Measurements from ENCODE around the gene CLEC16A.
"Not testable (repeated sequence)": the region's sequence is repeated elsewhere in the genome, so short reads cannot be mapped to it uniquely, and the experiment has no call there.

CLEC16A gene

DNA sequence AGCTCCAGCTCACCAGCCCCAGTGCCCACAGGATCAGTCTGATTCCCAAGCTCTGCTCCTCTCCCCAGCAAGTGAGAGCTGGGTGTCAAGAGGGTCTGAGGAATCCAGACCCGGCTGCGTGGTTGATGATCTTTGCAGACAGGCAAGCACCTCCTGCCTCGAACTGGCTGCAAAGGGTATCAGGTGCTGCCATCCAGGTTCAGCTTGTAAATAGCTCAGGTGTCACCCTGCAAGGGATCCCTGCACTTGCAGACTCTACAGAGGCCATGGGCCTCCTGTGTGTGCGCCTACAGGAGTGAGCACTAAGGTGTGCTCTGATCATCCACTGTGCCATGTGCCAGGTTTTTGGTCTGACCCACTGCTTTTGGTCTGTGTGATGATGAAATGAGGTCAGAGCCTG lies 18.3 kb upstream of the CLEC16A start:
- DNase-seq (ENCODE audit: low spot score) = no peak

DNA sequence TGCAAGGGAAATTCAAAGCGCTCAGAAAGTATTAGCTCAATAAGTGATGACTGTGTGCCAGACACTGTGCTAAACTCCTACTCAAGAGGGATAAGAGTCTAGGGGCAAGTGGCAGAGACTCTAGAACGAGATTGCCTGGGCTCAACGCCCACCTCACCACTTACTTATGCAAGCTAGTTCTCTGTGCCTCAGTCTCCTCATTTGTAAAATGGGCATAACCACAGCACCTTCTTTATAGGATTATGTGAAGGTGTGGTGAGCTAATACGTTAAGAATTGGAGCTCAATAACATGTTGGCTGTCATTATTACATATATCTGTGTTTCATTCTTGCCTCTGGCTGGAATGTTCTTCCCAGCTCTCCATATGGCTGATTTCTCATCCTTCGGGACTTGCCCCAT lies 17.5 kb upstream of the CLEC16A start:
- DNase-seq (ENCODE audit: low spot score) = no peak

DNA sequence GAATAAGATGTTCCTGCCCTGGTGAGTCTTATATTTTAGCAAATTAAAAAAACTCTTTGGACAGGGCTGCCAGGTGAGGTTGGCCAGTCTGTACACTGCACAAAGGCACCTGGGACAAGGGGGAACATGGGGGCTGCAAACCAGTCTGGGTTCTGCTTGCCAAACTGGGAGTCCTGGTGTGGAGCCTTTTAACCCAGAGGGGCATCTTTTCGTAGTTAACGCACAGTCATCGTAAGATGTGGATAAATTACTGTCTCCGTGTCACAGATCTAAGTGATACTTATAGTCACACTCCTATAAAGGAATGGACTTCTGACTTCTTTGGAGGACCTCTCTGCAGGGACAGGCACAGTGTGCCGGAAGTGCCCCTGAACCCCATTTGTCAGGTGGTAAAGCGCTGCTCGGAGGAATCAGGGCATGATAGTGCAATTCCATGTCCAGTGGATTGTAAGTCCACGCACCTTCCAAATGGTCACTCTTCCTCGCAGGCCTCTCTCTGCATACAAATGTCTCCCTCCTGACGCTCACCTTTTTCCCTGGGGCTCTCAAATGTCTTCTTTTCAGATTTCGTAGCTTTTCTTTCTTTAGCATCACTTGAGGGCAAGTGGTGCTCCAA lies 16.8 kb upstream of the CLEC16A start:
- no peak for DNase-seq (ENCODE audit: low spot score)

DNA sequence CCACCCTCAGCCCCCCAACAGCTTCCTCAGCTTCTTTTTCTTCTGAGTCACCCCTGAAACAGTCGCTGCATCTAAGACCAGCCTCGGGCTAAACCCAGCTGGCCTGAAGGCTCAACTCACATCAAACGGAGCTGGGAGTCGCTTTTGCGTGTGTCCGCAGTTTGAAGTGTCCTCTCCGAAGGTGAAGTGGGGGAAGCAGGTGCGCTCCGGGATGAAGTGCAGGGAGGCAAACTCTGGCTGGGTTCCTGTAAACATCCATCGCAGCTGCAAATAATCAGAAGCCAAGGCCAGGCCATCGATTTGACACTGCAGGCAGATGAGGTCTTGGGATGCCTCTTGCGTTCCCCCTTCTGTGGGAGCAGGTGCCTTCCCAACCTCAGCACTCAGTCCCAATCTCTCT lies 15.3 kb upstream of the CLEC16A start:
- not testable (repeated sequence) for DNase-seq (ENCODE audit: low spot score)

DNA sequence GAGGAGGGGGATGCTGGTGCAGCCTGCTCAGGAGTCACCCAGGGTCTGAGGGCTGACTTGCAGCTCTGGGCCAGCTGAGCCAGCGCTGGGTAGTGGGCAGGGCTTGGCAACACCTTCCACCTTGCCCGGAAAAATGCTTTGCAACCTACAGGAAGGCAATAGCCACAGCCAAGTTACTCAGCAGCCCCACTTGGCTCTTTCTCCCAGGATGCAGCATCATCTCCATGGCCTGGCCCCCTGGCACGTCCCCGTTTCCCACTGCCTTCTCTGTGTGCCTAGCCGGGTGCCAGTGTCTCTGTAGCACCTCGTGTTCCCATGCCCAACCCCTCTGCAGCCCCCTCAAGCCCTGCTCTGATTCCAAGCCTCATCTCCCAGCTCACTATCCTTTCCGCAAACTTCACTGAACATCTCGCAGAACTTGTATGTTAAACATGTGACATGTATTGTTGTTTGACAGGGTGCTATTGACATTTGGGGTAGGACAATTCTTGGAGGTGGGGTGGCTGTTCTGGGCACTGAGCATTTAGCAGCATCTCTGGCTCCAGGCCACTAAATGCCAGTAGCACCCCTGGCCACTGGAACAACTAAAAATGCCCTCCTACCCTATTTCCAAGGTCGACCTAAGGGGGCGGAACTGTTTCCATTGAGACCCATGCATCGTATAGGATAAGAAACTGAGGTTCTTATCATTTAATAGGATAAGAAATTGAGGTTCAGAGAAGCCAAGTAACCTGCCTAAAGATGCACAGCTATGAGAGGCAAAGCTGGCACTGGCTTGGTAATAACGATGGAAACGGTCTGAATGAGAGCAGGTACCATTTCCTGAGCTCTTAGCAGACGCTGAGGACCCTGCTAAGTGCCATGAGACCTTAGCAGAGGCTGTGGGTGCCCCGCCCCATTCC lies 14.3 kb upstream of the CLEC16A start:
- no peak for DNase-seq (ENCODE audit: low spot score)

DNA sequence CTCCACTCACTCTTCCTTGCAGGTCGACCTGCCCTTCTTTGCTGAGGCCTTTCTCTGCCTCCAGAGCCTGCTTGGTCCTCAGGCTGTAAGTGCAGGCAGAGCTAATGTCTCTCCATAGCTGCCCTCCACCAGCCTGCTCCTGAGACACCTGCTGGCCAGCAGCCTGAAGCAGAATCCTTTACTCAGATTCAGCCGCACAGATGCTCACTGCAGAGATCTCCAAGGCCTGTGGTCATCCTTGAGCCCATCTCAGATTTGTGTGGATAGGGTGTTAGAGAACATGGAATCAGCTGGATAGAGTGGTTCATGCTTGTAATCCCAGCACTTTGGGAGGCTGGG lies 13.6 kb upstream of the CLEC16A start:
- DNase-seq (ENCODE audit: low spot score) = no peak

DNA sequence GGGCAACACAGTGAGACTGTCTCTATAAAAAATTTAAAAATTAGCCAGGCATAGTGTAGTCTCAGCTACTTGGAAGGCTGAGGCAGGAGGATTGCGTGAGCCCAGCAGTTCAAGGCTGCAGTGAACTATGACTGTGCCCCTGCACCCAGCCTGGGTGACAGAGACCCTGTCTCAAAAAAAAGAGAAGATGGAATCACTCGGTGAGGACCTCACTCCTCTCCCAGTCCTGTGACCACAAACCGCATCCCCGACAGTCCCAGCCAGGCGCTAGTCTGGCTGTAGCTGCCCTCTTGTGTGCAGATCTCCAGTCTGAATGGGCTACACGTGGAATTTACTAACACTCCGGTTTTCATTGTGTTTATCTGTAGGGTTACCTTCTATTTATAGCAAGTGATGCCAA lies 13.2 kb upstream of the CLEC16A start:
- no peak for DNase-seq (ENCODE audit: low spot score)

DNA sequence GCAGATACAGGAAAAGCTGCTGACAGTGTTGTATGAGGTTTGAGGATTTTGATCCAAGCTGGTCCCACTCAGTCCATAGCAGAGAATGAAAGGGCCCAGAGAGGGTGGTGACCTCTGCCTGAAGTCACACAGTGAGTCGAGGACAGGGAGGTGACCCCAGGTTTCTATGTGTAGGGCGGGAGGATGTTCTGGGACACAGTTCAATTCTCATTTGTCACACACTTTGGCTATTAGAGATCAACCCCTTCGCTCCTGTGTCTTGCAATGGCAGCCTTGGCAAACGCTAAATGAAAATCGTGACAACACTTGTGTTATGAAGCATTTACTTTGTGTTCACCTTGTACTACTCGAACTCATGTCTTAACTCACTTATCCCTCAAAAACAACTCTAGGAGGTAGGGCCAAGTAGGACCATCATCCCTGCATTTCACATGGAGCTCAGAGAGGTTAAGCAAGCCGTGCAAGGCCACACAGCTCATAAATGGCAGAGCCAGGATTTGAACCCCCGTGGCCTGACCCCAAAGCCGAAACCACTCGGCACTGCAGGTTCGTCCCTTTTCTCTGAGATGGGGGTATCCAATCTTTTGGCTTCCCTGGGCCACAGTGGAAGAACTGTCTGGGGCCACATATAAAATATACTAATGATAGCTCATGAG lies 12.3 kb upstream of the CLEC16A start:
- no peak for DNase-seq (ENCODE audit: low spot score)

DNA sequence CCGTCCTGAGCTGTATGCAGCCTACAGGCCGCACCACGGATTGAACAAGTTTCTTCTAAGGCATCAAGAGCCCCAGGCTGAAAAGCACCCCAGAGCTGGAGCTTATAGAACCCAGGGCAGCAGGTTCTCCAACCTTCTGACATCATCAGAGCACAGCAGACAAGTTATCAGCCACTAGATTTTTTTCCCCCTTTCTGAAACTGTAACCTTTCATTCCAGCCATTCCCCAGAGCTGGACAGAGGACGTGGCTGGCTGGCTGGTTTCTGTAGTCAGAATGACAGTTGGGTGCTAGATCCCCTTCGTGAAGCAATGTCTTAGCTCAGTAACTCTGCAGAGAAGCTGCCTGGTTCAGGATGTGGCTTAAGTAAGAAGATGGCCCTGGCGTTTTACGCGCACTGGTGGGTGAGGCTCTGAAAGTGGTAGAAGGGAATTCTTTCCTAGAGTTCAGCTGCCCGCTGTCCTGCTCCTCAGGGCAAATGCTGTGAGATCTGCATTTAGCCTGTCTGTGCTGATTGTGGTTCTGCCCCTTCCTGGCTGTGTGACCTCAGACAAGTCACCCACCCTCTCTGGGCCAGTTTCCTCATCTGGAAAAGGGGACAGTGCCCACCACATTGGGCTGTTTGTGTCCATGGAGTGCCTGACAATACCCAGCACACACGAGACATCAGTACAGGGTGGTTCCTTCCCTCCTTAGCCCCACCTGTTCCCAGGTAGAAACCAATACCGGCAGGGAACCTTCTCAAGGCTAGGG lies 11.2 kb upstream of the CLEC16A start:
- no peak for DNase-seq (ENCODE audit: low spot score)

DNA sequence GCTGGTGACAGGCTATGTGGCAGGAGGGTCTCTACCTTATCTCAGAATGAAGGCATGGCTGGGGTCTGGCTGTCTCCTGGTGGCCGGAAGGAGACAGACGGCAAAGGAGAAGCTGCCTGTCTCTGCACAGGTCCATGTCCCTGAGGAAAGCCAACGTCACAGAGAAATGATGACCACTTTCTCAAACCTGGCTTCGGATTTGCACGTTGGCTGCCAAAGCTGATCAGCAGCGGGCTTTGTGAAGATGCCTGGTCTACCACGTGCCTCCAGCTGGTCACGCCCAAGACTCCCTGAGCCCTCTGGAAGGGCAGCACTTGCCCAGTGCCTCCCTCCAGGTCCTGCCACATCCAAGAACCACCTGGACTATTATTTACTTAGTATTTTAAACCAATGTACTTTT lies 10.5 kb upstream of the CLEC16A start:
- DNase-seq (ENCODE audit: low spot score) = no peak

DNA sequence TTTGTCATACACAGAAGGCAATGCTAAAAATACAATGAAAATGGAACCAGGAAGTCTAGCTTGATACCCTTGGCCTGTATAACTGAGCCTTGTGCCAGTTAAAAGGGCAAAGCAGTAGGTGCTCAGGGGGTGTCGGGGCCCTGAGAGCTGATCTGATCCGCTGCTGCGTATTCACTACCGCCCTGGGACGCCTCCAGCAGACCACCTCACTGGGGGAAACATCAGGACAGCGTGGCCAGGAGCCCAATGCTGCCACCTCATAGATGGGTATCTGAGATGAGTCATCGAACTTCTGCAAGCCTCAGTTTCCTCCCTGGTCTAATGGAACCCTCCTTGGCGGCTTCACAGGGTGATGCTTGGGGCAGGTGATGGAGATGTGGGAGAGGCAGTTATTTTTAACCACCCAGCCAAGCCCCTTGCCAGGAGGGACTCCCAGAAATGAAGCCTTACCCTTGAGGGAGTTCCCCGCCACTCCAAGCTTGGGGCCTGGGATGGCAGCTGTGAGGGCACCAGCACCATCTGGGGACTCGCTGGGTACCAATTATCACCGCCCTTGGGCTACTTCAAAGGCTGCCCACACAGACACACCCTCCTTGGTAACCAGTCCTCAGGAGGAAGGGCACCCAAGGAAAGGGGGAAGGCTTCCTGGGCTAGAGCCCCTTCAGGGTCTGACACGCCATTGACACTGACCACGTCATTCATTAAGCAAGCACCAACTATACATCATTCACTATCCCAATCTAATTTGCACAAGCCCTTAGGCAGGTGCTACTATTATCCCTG lies 9.8 kb upstream of the CLEC16A start:
- no peak for DNase-seq (ENCODE audit: low spot score)

DNA sequence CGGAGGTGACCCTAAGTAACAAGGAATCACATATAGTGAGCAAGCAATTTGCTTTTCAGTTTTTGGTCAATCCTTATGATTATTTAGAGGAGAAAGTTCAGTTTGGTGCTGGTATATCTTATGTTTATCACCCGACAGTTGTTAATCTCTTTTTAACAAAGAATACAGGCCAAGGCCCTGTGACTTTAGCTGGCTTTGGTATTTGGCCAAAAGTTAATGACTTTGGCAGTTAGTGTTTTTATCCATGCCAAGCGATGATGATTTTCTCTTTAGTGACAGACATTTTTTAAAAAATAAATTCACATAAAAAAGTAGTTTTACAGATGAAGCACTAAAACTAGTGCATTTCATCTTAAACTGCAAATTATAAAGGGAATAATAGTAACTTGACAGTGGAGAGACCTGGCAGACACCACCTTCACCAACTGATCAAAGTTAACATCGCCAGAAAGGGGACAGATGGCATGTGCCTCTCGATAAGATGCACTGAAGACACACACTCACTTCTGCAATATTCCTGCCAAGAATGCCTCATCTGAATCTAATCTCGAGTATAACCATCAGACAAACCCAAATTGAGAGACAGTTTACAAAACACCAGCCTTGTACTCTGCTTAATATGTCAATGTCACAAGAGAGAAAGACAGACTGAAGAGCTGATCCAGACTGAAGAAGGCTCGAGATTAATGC lies 9.0 kb upstream of the CLEC16A start:
- DNase-seq (ENCODE audit: low spot score) = no peak

DNA sequence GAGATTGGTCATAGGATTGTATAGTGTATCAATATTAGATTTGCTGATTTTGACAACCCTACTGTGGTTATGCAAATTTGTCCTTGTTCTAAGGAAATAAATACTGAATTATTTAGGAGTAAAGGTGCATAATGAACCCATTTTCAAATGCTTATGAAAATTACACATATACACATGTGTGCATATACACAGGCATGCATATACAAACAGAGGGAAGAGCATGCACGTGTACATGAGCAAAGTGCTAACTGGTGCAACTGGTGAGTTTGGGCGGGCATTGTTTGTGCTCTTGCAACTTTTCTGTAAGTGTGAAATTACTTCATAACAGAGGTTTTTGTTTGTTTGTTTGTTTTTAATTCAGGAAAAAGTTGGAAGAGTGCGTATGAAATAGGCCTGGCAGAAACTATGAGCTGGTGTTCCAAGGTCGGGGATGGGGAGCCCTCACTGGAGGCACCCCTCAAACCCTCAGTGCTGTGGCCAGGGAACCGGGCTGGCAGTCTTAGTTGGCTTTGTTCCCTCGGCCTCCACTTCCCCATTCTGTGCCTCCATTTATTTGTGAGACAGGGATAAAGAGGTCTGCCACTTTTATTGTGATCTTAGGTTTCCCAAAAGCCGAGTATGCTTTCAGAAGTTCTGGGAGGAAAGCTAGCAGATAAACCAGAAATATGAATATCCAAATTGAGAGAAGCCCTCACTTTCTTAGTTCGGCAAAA lies 7.9 kb upstream of the CLEC16A start:
- no peak for DNase-seq (ENCODE audit: low spot score)

DNA sequence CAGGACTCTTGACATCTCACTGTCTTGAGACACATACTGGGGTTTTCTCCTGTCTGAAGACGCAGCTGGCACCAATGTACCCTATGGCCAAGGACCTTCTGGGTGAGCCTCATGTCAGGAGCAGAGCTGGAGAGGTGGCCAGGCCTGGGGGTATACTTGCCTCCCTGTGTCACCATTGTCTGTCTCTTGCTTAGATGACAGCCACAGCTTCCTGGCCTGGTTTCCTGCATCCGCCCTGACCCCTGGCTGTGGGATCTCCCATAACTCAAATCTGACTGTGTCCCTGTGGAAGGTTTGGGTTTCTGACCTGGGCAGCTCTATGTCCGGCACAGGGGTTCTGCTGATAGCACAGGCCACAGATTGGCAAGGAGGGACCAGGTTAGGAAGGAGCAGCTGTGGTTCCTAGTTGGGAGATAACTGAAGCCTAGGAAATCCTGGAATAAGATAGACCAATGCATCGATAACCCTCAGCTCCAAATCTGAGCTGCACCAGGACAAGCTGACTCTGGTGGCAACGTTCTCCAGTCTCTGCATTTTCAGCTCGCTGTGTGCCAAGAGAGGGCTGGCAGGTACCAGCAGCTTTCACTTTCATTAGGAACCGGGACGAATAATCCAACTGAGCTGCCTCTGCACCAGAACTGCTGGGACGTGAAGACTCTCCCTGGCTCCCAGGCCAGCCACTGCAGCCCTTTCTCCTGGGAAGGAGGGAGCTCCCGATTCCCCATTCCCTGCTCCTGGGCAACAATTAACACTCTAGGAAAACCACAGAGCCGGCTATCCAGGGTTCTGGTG lies 7.1 kb upstream of the CLEC16A start:
- no peak for DNase-seq (ENCODE audit: low spot score)

DNA sequence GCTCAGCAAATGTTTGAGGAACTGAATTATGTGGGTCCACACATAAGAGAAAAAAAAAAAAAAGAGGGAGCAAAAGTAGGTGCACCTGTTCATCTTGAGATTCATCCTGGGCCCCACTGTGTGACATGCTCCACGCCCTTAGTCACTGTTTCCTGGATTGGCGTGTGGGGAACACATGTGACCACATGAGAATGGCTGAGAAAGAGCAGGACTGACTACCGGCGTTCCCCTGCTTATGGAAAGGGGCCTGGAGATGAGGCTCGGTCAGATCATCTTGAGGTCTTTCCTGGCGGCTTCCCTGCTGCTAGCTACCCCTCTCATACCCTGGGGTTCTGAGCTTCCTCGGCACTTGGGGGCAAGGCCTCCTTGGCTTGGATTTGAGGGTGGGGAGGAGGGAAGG lies 6.0 kb upstream of the CLEC16A start:
- no peak for DNase-seq (ENCODE audit: low spot score)

DNA sequence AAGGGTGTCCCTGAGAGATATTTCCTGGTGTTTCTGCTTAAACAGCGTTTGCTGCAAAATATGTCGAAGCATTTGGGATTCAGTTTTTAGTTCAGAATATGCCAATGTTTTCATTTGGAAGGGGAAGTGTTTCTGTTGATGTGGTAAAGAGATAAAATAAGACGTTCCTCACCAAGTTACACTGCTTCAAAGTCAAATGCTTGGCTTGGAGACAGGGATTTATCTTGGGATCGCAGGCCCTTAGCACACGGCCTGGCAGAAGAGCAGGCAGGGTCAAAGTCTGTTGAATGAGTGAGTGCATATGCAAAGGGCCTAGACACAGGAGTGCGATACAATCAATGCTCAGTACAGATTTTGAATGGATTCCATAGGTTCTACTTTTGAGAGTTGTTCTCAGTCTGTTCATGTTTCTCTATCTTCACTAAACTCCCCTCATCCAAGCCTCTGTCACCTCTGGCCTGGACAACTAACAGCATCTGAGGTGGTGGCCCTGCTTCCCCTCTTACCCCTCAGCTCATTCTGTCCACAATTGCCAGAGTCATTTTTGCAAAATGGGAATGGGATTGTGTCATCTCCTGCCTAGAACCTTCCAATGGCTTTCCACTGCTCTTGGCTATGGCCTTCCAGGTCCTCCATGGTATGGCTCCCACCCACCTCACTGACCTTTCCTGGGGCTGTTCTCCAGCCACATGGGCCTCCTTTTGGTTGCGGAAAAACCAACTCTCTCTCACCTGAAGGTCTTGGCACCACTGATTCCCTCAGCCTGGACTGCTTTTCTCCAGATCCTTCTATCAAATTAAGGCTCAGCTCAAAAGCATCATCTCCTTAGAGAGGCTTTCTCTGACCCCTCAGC lies 5.3 kb upstream of the CLEC16A start:
- no peak for DNase-seq (ENCODE audit: low spot score)

DNA sequence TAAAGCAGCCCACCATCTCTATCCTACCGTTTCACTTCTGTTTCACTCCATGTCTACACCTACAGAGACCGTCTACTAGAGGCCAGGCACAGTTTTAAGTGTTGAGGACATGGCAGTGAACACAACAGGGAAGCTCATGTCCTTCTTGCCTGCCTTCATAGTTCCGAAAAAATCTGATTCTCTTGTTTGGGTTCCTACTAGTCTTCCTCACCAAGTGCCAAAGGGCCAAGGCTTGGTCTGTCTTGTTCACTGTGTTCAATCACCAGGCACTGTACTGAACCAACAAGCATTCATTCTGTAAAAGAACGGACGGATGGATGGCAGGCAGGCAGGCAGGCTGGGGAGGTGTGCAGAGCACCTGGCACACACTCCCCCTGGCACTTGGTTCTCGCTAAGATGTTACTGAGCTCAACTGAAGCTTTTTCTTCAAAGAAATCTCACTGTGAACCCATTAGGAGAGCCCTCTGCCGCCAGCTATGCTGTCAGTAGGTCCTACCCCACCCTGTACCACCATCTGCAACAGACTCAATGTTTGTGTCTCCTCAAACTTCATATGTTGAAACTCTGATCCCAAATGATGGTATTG lies 4.6 kb upstream of the CLEC16A start:
- no peak for DNase-seq (ENCODE audit: low spot score)

DNA sequence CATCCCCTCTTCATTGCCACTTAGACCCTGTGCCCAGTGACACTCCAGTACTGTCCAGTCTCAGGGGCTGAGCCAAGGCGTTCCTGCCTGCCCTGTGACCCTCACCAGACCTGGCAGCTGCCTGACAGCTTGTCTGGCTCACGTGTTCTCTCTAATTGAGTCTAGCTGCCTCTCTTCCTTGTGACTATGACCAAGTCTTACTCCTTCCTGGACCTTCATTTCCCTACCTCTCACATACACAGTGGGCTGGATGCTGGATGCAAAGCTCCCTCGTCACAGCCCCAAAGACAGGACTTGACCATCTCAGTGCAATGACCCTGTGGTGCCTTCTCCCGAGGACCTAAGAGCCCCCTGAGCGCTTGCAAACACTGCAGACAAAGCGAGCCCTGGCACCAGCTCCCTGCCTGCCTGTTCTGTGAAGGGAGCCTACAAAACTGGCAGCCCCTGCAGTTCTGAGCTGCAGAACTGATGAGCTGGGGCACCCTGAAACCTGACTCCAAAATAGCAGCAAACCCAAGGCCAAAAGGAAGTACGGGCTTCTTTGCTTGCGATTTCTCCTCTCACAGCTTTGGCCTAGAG lies 3.8 kb upstream of the CLEC16A start:
- no peak for DNase-seq (ENCODE audit: low spot score)

Data from LoVo (cell line).